ENCODE data around the gene PORCN. TPM values are rescaled to one million over a fixed set of nuclear protein-coding genes. Genes with fewer than 3 reads are reported as not detected.
"Not testable (repeated sequence)": the region's sequence is repeated elsewhere in the genome, so short reads cannot be mapped to it uniquely, and the experiment has no call there.

Gene PORCN
- total and polyA plus RNA-seq, 9 of the 15 experiments (the other 6 are each of a cell fraction or from before 2014, with no cell fraction given), result 0.34 to 5.1 (median 2.8) TPM

- TF ChIP-seq STAT6 (CRISPR knock-in tag; IDR thresholded peaks at IDR 0.05) (no peak), ETV6 (IDR thresholded peaks at IDR 0.05; ENCODE audit: borderline replicate concordance in 1 of 2, low read depth in 2 of 2, low read length in 1 of 2) (no peak), ETV6 (CRISPR knock-in tag; IDR thresholded peaks at IDR 0.05; ENCODE audit: borderline replicate concordance) (no peak), GATA2 (CRISPR knock-in tag; IDR thresholded peaks at IDR 0.05) (no peak), CAMTA2 (CRISPR knock-in tag; conservative IDR thresholded peaks at IDR 0.05) (no peak), PTTG1 (tag; IDR thresholded peaks at IDR 0.05; ENCODE audit: low read depth) (no peak)
These were observed 40.1 kb downstream of the PORCN start (continued) for GRCh38 chrX:48548871-48549270.

GRCh38 chrX:48555731-48556325 is 47.0 kb downstream of the PORCN start:
- H3K9me3 ChIP-seq (replicated peaks; ENCODE audit: control insufficient read depth, insufficient read depth, low read depth, low read length); in situ Hi-C loops (cut with MboI); BruUV-seq (replicated peaks); ATAC-seq; H3K4me2 ChIP-seq (ENCODE audit: insufficient read depth, low read length); H3K27ac ChIP-seq (ENCODE audit: extremely low read depth, low read depth, low read length); FAIRE-seq; H2AFZ ChIP-seq (ENCODE audit: low read depth, low read length); H3K79me2 ChIP-seq (ENCODE audit: control insufficient read depth, insufficient read depth, low read length); H3K9me1 ChIP-seq (ENCODE audit: control insufficient read depth, insufficient read depth, low read length); H4K20me1 ChIP-seq (replicated peaks; ENCODE audit: control insufficient read depth, insufficient read depth, low read length); POLR2A ChIA-PET; CTCF ChIA-PET (ENCODE audit: low intra/inter-chr PET ratio); DNase-seq (ENCODE audit: extremely low read depth in 1 of 4, low spot score in 3 of 4); H3K27me3 ChIP-seq (ENCODE audit: control insufficient read depth in 2 of 2, insufficient read depth in 2 of 2, low read length in 2 of 2); H3K9ac ChIP-seq (ENCODE audit: insufficient read depth in 1 of 2, low read depth in 2 of 2, low read length in 2 of 2); H3K4me3 ChIP-seq; H3K4me1 ChIP-seq (replicated peaks in 1 of 2; ENCODE audit: control insufficient read depth in 2 of 2, insufficient read depth in 2 of 2, low read length in 2 of 2); intact Hi-C loops (cut with micrococcal nuclease): not testable (repeated sequence)
- 41% methylated on average over 7 of the region's 9 CpGs for WGBS (ENCODE audit: insufficient coverage, low coverage, missing lambda C conversion rate)
- peaks cover 35% of the 10 kb centered on the region; the same call in 2 of the 3 replicates for H3K36me3 ChIP-seq (ENCODE audit: control insufficient read depth, insufficient read depth, low read length)
